NCI-H524 treated with DMSO at 0.1 percent for 48 hours (cell line): ENCODE results near the gene ADGRB3.
"Not testable (repeated sequence)": the region's sequence is repeated elsewhere in the genome, so short reads cannot be mapped to it uniquely, and the experiment has no call there.

Experiments
- DNase-seq: peaks from one replicate; lab custom pipeline; 2025; lab: John Stamatoyannopoulos, UW

The ADGRB3 gene

DNA sequence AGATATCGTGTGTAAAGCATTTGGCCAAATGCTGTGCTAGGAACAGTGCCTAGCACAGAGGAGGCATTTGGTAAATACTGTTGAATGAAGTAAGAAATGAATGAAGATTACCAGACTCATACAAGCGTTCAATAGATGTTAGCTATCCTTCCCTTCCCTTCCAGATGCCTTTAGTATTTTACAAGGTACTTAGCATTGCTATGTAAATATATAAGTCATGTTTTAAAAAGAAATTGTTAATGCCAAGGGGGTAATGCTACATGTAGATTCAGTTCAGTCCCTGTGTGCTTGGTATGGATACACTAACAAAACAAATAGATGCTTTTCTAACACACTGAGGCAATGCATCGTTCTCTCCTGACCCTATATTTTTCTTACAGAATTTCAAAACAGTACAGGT lies 407.2 kb downstream of the ADGRB3 start:
- no peak for DNase-seq

DNA sequence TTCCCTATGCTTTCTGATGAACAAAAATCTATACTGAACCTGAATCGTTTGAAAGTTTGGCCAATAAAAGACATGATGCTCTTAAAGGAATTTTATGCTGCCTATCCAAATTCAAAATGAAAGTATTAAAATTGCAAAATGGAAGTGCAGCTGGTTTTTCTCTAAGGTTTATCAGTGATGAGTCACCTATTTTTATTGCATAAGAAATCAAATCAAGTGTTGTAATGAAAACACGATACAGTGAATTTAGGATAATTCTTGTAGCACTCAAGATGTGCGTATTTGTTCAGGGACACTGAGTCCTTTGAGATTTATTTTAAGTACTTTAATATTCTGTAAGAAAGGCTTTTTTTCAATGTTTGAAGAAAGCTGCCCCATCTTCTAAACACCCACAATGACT lies 409.5 kb downstream of the ADGRB3 start:
- no peak for DNase-seq

DNA sequence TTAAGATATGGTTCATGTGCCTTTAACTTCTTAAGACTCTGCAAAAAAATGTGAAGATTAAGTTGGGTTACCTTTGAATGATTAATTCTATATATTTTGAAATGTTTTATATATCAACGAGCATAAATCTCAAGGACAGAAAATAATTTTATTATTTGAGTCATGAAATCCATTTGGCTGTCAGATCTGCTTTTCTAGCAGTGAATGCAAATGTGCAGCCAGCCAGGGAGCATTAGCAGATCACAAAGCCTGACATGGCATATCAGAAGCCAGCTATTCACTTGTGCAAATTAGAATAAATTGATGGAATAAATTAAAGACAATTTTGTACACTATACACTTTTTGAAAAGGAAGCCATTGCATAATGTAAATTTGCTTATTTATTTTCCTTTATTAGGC lies 424.3 kb downstream of the ADGRB3 start:
- DNase-seq, result no peak

- no peak for DNase-seq
Measured at GRCh38 chr6:69061066-69061465, 426.0 kb downstream of the ADGRB3 start.

DNA sequence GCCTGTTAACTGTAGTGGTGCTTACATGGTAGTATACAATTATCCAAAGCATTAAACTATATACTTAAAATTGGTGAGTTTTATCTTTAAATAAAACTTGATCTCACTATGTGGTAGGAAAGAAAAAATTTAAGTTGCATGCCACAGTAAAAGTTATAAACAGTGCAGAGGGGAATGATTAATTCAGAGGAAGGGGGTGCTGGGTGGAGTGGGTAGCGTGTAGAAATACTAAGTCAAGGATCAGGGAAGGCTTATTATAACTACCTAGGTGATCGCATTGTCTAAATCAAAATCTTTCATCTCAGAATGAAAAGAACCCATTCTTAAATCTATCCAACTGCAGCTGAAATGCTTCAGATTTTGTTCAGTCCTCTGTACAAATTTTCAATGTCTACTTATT lies 428.3 kb downstream of the ADGRB3 start:
- DNase-seq, result no peak

- no peak for DNase-seq
Measured at GRCh38 chr6:69064226-69064625, 429.1 kb downstream of the ADGRB3 start.

GRCh38 chr6:69069881-69070280 lies 434.8 kb downstream of the ADGRB3 start:
- no peak for DNase-seq

DNA sequence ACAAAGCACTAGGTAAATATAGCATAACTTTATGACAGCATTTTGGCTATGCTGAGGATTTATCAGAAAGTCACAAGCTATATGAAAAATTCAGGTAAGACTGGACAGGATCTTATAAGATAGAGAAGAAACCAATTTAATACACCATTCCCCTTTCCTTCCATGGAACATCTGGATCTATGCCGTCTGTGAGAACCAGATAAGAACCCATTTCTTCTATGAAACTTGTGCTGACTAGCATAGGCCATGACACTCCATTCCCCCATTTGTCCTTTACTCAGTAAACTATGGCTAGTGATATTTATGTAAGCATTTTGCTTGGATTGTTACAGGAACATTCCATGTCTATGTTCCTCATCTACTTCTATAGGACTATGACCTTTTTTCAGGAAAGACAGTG lies 437.7 kb downstream of the ADGRB3 start:
- no peak for DNase-seq

DNA sequence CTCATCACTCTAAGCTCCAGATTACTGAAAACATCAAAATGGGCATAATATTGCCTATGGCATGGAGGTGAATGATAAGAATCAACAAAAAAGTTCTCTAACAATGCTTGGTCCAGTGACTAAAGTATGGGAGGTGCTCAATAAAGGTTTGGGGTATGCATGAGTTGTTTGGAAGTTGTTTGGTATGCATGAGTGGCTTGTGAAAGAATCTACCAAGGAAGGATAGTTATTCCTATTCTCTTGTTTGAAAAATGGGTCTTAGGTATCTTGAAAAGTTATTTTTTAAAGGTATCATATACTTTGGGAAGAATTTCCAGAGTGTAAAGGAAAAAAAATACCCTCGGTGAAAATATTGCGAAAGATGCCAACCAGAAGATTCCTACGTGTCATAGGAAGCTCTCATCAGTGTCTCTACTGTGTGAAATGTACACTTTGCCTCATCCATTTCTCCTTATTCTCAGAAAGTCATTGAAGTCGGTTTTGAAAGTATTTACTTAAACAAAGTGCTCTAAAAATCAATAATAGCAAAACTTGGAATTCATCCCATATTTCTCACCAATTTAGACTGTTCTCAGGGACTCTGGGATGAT lies 449.8 kb downstream of the ADGRB3 start:
- no peak for DNase-seq

- no peak for DNase-seq
Measured at GRCh38 chr6:69086689-69087088, 451.6 kb downstream of the ADGRB3 start.

- no peak for DNase-seq
Measured at GRCh38 chr6:69089539-69089938, 454.5 kb downstream of the ADGRB3 start.

- no peak for DNase-seq
Measured at GRCh38 chr6:69090132-69090531, 455.1 kb downstream of the ADGRB3 start.

GRCh38 chr6:69096681-69097080 lies 461.6 kb downstream of the ADGRB3 start:
- DNase-seq, result no peak

DNA sequence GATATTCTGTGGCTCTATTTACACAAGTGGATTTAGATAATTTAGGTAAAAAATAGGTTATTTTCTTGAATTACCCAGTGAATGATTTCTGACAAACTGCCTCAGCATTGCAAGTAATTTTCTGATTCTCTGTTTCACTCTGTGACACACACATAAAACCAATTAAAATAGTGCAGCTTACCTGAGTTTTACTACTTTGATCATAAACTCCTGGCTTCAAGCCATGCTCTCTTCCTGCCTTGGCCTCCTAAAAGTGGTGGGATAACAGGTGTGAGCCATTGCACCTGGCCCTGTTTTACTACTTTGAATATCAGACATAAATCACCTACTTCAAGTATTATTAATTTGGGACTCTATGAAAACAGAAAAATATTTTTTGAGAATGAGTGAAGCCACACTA lies 462.9 kb downstream of the ADGRB3 start:
- no peak for DNase-seq

GRCh38 chr6:69098910-69099309 lies 463.8 kb downstream of the ADGRB3 start:
- DNase-seq, result no peak

GRCh38 chr6:69100772-69101171 lies 465.7 kb downstream of the ADGRB3 start:
- DNase-seq, result no peak

DNA sequence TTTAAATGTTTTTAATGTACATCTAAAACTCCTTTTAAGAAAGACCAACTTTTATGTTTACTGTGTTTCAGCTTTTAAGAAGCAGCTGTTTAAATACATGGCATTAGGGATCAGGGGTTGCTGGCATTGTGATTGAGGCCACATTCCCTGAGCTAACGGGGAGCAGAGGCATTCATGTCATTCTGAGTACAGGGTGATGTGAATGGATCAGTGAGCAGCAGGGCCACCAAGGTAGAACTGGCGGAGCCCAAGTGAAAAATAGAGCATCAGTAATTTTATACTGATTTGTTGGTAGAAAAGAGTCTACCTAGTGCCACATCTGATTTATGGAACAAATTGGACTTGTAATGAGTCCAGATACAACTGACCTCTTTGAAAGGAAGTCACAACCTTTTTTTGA lies 467.3 kb downstream of the ADGRB3 start:
- DNase-seq, result no peak

DNA sequence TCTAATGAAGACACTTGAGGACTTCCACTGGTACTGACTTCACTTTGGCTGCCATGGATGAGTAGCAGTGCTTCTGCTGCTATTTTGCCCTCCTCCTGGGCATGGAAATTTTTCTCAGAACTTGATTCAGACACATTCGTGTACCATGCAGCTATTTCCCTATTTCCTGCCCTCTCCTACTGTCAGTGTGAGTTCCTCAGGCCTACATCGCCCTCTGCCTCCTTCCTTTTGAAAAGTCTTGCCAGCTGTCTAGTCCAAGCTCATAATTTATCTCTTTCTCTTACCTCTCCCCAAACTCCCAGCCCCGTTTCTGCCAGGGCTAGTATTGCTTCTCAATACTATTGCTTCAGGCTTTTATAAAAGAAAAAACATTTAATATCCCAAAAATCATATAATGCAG lies 470.2 kb downstream of the ADGRB3 start:
- no peak for DNase-seq

DNA sequence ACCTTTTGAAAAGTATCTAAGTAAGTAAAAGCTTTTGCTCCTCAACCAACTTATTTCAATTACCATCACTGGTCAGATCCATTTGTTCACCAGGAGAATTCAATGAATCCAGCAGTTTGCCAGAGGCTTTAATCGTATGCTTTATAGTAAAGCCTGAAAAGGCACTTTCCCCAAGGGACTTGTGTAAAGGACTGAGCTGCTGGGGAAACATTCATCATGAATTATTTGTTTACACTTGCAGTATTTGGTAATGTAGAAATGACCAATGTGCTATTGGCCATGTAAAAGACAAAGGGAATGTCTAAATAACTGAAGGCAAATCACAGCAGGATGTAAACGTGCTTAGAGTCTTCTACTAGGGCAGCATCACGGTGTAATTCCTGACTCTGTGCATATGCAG lies 471.4 kb downstream of the ADGRB3 start:
- no peak for DNase-seq

- DNase-seq, result no peak
Measured at GRCh38 chr6:69111301-69111700, 476.2 kb downstream of the ADGRB3 start.

- no peak for DNase-seq
Measured at GRCh38 chr6:69116658-69117057, 481.6 kb downstream of the ADGRB3 start.

DNA sequence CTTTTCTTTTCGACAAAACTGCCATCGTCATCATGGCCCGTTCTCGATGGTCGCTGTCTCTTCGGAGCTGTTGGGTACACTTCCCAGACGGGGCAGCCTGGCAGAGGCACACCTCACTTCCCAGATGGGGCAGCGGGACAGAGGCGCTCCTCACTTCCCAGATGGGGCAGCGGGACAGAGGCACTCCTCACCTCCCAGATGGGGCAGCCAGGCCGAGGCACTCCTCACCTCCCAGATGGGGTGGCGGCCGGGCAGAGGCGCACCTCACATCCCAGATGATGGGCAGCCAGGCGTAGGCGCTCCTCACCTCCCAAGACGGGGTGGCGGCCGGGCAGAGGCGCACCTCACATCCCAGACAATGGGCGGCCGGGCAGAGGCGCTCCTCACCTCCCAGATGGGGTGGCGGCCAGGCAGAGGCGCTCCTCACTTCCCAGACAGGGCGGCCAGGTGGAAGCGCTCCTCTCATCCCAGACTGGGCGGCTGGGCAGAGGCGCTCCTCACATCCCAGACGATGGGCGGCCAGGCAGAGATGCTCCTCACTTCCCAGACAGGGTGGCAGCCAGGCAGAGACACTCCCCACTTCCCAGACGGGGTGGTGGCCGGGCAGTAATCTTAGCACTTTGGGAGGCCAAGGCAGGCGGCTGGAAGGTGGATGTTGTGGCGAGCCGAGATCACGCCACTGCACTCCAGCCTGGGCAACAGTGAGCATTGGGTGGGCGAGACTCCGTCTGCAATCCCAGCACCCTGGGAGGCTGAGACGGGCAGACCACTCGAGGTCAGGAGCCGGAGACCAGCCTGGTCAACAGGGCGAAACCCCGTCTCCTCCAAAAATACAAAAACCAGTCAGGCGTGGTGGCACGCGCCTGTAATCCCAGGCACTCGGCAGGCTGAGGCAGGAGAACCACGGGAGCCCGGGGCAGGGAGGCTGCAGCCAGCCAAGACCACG lies 486.7 kb downstream of the ADGRB3 start:
- DNase-seq, result not testable (repeated sequence)

DNA sequence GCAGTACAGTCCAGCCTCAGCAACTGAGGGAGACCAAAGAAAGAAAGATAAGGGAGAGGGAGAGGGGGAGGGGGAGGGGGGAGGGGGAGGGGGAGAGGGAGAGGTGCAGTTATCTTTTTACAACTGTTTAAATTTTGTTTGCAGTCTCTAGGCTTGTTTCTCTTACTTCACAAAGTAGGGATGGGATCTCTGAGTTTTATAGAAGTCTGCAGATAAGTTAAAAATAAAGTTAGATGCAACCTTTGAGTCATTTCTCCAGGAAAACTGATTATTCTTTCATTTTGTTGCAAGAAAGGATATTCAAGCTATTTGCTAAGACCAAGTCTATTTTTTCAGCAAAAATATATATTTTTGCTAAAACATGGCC lies 487.3 kb downstream of the ADGRB3 start:
- no peak for DNase-seq

DNA sequence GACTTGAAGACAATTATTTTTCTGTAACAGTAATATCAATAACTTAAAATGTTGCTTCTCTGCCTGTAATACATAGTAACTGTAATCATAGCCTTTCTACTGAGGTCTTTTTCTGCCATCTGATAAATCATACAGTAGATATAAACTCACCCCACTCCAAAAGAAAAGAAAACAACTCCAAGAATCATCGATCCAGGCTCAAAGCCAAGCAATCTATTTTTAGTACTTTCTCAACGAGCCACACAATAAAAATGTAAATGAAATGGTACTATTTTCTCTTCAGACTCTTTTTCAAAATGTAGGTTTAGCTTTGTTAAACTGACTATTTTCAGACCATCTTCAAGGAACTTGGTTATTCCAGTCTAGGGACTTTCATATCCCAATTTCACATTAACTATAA lies 493.3 kb downstream of the ADGRB3 start:
- DNase-seq, result no peak
